Gastroesophageal sphincter (tissue), 3 donors: ENCODE results near the gene CLDN20.

Experiments
- CTCF ChIP-seq, 4 experiments: fragments of 200-600 bp in 2 of 4; fragments of 450-650 bp in 2 of 4; sonication (generic) in 1 of 4; IDR thresholded peaks; one replicate each; pipeline ENCODE4 v1.5.1; 2017 to 2019; ENCODE audit warnings: antibody characterized with exemption in 4 of 4, mild to moderate bottlenecking in 2 of 4, moderate library complexity in 2 of 4
- POLR2A ChIP-seq, 2 donors: fragments of 450-650 bp; IDR thresholded peaks; one replicate each; pipeline ENCODE4 v1.6.1; 2017; ENCODE audit warnings: antibody characterized with exemption in 2 of 2, mild to moderate bottlenecking in 2 of 2, moderate library complexity in 1 of 2

- TF ChIP-seq CTCF (IDR thresholded peaks at IDR 0.05) (no peak), POLR2A (IDR thresholded peaks at IDR 0.05) (no peak)
Observed at GRCh38 chr6:155287762-155288161, 23.9 kb downstream of the CLDN20 start.
